HG03103 (cell line): ENCODE data around the gene EML6.

ENCODE experiments used
- ATAC-seq: cut with Tn5 transposase; IDR thresholded peaks from one replicate; pipeline ENCODE4 v1.9.1; 2021; ENCODE audit warnings: low read depth; ENCODE audit not compliant: unreplicated experiment

The EML6 gene

DNA sequence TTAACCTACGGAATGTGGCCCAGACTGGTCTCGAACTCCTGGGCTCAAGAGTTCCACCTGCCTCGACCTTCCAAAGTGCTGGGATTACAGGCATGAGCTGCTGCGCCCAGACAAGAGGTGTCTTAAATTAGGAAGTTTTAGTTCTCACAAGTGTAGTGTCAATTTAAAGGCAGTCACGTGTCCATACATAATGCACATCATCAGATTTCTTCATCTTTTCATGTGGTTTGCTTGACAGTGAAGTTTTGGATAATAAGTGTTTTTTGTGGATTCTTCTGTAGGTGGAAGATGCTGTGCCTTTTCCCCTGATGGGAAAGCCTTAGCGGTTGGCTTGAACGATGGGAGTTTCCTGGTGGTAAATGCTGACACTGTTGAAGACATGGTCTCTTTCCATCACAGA, 179.3 kb downstream of the EML6 start:
- no peak for ATAC-seq

DNA sequence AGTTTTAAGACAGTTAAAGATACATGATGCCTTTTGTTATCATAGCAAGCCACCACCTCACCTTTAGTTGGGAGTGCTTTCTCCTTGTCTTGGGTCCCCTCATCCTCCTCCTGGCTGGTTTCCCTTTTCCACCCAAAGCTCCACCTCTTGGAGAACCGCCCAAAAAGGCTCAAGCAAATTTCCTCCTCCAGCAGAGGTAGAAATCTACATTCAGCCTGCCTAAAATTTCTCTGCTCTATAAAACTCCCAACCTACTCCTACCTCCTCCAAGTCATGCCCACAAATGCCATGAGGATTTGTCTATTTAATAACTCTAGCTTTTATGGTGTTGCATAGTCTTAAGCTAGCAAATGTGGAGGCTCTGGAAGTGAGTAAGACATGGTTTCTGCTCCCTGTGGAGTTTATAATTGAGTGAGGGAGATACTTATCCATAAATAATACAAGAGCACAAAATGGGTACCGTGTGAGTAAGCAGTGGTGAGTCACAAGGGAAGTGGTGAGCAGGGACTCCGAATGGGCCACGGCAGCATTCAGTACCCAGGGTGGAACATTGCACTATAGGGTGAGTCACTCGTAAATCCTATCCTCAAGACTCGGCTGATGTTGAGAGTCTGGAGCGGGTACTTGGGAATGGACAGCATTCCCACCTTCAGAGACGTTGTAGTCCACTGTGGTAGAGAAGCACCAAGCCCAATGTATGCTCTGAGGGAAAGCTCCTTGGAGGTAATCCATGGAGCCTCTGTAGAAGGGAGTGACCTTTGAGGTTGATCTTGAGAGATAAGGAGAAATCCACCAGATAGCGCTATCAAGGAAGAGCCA, 180.5 kb downstream of the EML6 start:
- ATAC-seq, result no peak

DNA sequence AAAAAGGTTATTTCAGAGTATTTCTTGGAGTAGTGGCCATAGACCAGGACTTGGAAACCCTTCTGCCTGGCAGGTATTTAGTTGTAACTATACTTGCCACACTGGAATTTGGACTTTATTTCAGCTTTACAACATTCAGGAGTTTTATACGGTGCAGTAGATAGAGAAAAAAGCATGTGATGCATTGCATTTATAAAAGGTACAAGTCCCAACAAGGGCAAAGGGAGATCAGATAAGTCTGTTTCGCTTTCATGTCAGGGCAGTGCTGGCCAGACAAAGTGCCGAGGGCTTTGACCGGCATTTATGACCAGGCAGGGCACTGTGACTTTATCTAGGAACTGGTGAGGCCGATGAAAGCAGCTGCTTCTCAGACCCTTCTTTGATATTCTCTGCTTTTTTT, 181.4 kb downstream of the EML6 start:
- ATAC-seq, result no peak

GRCh38 chr2:54906716-54907115, 183.3 kb downstream of the EML6 start:
- no peak for ATAC-seq

- ATAC-seq, result no peak
Observed at GRCh38 chr2:54907663-54908062, 184.2 kb downstream of the EML6 start.

DNA sequence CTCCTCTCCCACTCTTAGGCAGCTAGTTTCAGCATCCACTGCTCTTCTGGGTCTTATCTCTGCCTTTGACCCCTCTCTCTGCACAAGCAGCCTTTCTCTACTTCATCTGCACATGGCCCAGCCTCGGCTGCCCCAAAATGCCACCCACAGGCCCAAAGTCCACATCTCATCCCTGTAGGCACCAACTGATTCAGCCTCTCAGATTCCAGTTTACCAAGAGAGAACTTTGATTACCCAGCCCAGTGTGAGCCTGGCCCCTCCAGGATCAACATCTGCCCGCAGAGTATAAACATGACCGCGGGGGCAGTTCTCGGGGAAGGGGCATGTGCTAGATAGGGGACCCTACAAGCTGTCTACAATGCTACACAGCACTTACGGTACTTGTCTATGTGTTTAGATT, 185.1 kb downstream of the EML6 start:
- ATAC-seq, result no peak

GRCh38 chr2:54909001-54909400, 185.5 kb downstream of the EML6 start:
- no peak for ATAC-seq

DNA sequence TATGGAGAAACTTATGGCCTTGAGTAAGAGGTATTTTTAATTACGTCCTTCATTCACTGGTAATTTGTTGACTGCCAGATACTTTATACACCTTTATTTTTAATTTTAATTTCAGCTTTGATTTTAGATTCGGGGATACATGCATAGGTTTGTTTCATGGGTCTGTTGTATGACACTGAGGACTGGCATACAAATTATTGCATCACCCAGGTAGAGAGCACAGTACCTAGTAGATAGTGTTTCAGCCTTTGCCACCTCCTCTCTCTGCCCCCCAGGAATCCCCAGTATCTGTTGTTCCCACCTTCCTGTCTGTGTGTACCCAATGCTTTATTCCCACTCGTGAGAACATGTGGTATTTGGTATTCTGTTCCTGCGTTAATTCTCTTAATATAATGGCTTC, 188.8 kb downstream of the EML6 start:
- ATAC-seq, result no peak

DNA sequence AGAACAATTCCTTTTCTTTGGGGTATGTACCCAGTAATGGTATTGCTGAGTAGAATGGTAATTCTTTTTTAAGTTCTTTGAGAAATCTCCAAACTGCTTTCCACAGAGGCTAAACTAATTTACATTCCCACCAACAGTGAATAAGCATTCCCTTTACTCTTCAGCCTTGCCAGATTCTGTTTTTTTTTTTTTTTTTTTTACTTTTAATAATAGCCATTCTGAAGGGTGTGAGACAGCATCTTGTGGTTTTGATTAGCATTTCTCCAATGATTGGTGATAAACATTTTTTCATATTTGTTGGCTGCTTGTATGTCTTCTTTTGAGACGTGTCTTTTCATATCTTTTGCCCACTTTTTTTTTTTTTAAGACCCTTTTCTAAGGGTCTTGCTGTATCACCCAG, 189.4 kb downstream of the EML6 start:
- ATAC-seq, result no peak

DNA sequence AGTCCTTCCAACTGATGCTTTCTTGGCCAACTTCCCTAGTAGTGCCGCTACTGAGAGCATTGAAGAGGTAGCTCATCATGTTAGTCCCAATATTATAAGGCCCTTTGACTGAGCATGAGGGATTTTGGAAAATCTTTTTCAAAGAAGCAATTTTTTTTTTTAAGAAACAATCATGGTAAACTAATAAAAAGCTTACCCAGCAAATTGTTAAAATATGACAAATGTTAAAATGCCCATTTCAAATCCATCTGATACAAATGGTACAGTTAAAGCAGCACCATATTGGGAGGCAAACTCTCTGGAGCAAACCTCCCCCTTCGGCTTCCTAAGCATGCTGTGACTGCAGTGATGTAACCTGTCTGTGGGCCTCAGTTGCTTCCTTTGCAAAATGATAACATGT, 191.2 kb downstream of the EML6 start:
- no peak for ATAC-seq

DNA sequence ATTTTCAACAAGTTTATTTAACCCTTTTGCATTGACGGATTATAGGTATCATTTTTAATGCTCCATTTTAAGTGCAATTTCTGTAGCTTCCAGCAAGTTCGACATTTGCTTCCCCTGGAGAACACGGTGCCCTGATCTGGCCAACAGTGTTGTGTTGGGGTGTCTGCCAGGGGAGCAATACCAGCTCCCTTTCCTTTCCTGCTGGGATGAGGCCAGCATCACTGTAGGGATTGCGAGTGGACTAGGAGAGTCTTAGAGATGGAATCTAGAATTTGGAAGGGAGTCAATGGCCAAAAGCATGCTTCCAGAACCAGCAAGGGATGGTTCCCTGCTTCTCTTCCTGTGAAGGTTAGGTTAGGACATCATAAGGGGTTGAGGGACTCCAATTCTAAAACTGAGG, 191.6 kb downstream of the EML6 start:
- no peak for ATAC-seq

DNA sequence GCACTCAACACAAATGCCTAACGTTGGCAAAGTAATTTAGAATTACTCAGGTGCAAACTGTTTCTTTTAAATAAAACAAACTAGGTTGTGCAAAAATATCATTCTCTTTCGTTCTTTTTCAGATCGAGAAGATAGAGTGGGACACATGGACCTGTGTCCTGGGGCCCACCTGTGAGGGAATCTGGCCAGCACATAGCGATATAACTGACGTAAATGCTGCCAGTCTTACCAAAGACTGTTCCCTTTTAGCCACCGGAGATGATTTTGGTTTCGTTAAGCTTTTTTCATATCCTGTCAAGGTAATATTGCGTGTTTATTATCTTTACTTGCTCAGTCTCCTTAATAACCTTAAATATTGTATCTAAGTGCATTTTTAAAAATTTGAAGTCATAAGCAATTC, 193.2 kb downstream of the EML6 start:
- ATAC-seq, result no peak

- no peak for ATAC-seq
Observed at GRCh38 chr2:54918647-54919280, 195.3 kb downstream of the EML6 start.

GRCh38 chr2:54920660-54921059, 197.2 kb downstream of the EML6 start:
- no peak for ATAC-seq

DNA sequence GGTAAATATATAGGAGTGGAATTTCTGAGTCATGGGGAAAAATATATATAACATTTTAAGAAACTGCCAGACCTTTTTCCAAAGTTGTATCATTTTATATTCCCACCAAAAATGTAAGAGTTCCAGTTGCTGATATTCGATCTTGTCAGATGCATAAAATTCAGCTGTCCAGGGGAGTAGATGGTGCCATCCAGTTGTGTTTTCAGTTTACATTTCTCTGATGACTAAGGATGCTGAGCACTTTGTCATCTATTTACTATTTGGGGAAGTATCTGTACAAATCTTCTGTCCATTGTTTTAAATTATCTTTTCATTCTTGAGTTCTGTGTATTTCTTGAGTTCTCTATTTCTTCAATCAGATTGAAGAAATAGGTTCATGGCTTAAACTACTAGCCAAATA, 200.7 kb downstream of the EML6 start:
- no peak for ATAC-seq

- no peak for ATAC-seq
Observed at GRCh38 chr2:54925022-54925421, 201.6 kb downstream of the EML6 start.

- no peak for ATAC-seq
Observed at GRCh38 chr2:54927085-54927750, 203.8 kb downstream of the EML6 start.

GRCh38 chr2:54927751-54928615, 204.5 kb downstream of the EML6 start:
- no peak for ATAC-seq

DNA sequence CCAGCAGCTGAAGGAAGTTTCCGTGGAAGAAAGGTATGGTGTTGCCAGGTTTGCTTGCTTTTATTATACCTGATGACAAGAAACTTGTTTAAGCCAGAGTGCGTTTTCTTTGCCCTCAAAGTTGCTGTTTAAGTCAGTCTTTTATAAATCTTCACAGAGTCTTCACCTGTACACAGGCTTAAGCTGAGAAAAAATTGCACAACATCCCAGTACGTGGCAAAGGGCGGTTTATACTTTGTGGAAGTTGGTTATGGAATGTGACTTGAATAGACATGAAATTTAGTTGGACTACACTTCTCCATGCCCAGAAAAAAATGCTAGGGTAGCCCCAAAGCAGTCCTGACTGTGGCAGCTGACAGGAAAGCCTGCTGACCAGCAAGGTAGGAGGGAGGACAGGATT, 205.3 kb downstream of the EML6 start:
- no peak for ATAC-seq

- no peak for ATAC-seq
Observed at GRCh38 chr2:54931473-54931872, 208.0 kb downstream of the EML6 start.

DNA sequence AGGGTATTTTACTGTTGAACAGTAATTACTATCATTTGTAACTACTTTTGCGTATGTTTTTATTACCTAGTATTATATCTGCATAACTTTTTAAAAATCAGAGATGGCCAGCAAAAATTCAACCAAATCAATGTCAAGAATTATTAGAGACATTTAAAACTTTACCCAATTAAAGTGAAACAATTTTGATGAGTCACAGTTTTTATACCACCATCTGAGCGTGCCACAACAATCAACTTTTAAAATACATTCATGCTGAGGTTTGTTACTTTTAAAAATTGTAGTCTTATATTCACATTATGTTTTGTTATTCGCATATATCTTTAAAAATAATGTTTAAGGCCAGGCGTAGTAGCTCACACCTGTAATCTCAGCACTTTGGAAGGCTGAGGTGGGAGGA, 211.9 kb downstream of the EML6 start:
- no peak for ATAC-seq
